ENCODE measurements around the gene AKT2.
"Not testable (repeated sequence)": the region's sequence is repeated elsewhere in the genome, so short reads cannot be mapped to it uniquely, and the experiment has no call there.

The AKT2 gene

DNA sequence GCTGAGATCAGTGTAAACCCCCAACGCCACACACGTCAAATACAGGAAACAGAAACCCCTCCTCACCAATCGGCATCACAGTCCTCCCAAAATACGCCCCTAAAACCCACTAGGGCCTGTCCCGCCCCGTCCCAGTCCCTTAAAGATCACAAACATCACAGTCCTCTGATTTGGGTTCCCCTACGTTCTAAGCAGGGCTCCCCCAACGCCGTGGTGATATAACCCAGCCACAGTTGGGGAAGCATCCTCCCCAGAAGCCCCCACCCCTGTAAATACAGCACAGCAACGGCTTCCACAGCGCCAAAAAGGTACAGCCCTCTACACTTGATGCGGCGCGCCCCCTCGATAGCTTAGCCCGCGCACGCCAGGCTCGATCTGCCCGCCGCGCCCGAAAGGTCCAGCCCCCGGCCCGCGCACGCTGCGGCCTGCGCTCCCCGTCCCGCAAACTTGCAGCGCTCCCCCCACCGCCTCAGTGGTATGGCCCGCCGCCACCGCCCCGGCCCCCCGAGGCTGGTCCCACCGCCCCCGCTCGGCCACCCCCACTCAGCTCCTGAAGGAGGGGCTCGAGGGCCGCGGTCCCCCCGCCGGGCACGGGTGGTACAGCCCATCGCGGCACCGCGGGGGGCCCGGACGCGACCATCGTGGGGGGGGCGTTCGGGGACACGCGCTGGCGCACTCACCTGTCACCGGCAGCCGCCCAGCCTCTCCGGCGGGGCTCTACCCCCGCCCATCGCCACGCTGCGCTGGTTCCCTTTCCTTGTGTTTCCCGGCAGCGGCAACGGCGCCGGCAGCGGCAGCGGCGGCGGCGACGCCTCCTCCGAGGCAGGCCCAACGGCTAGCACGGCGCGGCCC, at the start of gene AKT2:
Gene AKT2, minus strand, starts transcription at position 845 of the 852 bp plus-strand sequence. CDS start 20,078 bp downstream, outside the sequence.
- DNase-seq (ENCODE audit: low read depth in 2 of 2) = peak; percentile 43 to 49

DNA sequence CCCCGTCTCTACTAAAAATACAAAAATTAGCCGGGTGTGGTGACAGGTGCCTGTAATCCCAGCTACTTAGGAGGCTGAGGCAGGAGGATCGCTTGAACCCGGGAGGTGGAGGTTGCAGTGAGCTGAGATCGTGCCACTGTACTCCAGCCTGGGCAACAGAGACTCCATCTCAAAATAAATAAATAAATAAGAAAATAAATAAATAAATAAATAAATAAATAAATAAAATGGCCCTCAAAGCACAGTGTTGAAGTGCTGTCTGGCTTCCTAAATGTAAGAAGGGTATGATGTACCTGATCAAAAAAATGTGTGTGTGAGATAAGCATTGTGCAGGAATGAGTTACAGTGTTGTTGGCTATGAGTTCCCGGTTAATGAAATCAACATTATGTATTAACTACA, 47.9 kb upstream of the AKT2 start:
- not testable (repeated sequence) for DNase-seq (ENCODE audit: low read depth in 2 of 2)

DNA sequence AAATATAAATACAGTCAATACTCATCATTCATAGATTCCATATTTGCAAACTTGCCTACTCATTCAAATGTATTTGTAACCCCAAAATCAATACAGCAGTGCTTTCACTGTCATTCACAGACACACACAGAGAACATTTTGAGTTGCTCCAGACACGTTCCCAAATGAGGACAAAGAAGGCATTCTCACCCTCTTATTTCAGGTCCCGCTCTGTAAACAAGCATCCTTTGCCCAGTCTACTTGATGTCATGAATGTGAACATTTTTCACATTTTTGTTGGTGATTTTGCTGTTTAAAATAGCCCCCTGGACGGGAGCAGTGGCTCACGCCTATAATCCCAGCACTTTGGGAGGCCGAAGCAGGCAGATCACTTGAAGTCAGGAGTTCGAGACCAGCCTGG, 47.5 kb upstream of the AKT2 start:
- DNase-seq (ENCODE audit: low read depth in 2 of 2) = no peak

DNA sequence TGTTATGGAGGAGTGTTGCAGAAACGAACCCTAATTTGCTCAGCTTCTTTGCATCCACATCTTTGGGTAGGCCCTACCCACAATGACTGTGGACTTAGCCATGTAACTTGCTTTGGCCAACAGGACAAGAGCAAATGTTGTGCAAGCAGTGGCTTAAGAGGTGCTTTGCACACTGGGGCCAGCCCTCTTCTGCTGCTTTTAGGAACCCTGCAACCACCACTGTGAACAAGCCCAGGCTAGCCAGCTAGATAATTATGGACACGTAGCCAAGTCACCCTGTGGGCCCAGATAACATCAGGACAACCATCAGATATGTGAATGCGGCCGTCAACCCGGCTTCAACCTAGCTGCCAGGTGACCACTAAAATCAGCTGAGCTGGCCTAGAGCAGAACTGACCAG, 45.9 kb upstream of the AKT2 start:
- no peak for DNase-seq (ENCODE audit: low read depth in 2 of 2)

DNA sequence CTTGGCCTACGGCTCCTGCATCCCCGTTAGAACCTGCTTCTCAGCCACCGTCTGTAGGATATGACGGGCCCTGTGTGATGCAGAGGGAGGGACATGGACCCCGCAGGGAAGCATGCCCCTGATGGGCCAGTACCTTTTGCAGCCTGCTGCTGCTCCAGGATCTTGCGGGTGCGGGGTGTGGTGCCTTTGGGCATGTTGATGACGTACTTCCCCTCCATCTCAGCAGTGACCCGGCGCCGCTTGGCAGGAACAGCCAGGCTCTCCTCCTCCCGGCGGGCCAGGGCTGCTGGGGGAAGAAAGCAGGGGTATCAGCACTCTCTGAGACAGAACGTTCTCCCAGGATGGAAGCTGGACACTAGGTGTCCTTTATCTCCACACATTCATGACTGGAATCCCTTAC, 41.1 kb upstream of the AKT2 start:
- DNase-seq (ENCODE audit: low read depth in 2 of 2) = no peak

DNA sequence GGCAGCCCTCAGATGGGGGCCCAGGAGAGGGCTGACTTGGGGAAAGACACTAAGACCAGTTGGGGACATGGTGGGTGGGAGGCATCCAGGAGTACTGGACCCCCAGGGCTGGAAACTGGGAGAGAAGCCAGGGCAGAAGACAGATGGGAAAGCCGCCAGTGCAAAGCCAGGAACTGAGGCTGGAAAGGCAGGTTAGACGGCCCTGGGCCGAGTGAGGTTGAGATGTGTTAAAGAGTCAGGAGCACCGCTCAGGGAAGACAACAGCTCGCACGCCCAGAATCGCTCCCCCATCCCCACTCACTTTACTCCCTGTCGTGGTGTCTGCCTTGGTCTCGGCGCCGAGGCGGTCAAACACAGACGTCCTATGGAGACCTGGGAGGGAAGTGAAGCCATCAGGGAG, 38.6 kb upstream of the AKT2 start:
- DNase-seq (ENCODE audit: low read depth in 2 of 2) = no peak

DNA sequence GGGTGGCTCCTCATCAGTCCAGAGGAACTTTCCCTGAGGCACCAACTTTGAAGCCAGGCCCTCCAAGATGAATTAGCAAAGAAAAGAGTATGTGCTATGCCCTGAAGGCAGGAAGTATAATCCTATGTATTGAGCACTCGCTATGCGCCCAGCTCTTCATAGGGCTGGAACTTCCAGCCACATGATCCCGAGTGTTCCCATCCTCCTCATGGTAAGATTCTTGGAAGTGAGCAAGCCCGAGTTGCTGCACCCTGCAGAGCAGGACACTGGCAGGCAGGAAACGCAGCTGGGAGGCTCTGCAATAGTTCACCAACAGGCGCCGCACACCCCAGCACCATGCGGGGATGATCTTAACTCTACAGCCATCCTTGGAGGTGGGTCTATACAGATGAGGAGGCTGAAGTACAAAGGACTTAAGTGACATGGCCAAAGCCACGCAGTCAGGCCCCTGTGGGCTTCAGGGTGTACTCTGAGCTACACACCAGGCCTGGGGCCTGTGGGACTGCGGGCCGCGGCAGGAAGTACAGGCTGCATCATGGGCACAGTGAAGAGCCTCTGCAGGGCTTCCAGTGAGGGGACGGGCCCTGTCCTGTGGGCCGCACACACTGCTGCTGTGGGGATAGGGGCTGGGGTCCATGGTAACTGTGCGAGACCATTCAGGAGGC, 37.9 kb upstream of the AKT2 start:
- DNase-seq (ENCODE audit: low read depth in 2 of 2) = no peak

DNA sequence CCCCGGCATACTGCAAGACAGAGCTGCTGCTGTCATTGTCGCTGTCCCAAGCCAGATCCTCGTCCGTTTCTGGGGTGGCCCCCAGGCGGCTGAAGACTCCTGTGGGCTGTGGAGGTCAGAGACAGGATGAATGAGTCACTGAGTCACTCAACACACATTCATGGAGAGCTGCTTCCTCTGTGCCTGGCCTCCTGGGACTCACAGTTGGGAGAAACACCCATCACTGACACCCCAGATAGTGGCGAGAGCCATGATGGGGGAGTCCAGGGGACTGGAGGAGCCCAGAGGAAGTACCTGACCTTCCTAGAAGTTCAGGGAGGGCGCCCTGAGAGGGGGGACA, 37.1 kb upstream of the AKT2 start:
- DNase-seq (ENCODE audit: low read depth in 2 of 2) = no peak

DNA sequence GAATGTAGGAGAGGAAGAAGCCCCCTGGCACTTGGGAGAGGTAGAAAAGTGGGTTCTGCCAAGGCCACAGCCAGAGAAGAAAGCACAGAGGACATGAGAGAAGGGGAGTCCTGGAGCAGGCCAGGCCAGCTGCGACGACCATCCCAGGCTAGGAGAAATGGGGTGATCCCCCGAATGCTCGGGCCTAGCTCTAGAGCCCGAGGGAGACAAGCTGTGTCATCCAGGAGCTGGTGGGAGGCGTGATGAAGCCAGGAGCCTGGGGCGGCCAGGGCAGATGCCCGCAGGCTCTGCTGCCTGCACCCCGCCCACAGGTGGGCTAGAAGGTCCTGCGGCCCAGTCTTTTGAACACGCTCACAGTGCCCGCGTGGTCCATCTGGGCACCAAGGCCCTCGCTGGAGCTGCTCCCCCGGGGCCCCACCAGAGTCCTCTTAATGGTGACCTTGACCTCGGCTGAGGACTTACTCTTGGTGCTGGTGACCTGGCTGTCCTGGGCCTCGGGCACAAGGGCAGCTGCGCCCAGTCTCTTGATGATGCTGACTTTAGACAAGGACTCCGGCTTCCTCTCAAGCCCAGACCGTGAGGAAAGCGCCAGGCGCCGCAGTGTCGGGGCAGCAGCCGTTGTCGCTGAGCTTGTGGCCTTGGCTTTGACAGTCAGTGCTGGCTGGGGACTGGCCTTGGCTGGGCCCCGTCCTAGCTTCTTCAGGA, 36.6 kb upstream of the AKT2 start:
- DNase-seq (ENCODE audit: low read depth in 2 of 2) = no peak

DNA sequence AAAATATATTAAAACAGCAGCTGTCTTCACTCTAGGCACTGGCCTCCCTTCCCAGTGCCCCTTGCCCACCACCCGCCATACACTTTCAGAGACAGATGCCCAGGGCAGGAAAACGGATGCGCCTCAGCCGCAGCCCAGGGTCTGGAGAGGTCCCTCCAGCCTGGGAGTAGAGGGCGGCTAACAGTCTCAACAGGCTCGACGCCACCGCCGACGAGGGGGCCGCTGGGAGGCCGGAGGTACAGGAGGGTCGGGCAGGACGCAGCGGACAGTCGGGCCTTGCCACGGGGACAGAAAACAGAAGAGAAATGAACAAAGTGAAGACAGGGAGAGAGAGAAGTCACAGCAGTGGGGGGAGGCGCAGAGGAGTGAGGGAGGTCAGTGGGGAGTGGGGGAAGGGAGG, 35.9 kb upstream of the AKT2 start:
- no peak for DNase-seq (ENCODE audit: low read depth in 2 of 2)

DNA sequence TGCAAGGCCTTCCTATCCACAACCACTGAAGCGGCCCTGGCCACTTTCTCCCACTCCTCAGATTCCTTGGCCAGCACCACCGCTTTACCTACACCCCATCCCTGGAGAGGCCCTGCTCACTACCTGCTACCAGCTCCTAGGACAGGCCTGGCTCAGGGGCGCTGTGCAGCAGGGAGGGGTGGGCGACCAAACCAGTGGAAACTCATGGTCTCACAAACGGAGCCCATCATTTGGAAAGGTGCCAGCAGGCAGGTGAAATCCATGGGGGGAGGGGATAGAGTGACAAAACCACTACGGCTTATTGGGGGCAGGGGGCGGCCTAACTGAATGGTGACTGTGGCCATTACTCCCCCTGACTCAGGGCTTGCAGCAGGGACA, 35.4 kb upstream of the AKT2 start:
- no peak for DNase-seq (ENCODE audit: low read depth in 2 of 2)

DNA sequence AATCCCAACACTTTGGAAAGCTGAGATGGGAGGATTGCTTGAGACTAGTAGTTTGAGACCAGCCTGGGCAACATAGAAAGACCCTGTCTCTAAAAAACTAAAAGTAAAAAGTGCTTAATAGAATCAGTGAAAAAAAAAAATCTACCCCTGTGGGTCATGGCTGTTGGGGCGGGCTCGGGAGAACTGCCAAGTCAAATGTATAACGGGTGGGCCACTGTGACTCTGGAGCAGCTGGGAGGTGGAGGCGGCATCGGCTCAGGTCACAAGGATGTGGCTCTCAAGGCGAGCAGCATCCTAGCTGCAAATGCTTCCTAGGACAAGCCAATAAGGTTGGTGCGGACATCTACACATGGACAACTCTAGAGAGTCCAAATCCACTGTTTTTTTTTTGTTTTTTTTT, 32.2 kb upstream of the AKT2 start:
- DNase-seq (ENCODE audit: low read depth in 2 of 2) = no peak

DNA sequence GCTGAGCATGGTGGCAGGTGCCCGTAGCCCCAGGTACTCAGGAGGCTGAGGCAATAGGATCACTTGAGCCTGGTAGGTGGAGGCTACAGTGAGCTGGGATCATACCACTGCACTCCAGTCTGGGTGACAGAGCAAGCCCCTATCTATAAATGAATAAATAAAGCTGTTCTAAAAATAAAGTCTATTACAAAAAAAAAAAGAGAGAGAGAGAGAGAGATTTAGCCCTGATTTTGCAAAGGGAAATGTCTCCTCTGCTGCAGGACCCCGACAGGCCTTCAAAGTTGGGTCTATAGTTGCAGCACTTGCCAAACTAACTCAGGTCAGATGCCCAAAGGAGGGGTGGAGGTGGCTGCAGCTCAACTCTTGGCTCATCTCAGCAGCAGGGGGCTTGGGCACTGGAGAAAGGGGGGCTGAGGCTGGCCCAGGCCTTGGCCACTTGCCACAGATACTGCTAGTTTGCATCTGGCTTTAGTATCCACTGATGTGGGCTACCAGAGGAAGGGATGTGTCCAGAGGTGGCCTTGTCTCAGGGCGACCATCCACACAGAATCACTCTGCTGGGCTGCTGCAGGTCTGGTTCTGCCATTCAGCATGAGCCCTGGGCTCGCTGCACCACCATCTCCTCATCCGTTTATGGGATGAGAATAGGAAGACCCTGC, 30.8 kb upstream of the AKT2 start:
- DNase-seq (ENCODE audit: low read depth in 2 of 2) = no peak

DNA sequence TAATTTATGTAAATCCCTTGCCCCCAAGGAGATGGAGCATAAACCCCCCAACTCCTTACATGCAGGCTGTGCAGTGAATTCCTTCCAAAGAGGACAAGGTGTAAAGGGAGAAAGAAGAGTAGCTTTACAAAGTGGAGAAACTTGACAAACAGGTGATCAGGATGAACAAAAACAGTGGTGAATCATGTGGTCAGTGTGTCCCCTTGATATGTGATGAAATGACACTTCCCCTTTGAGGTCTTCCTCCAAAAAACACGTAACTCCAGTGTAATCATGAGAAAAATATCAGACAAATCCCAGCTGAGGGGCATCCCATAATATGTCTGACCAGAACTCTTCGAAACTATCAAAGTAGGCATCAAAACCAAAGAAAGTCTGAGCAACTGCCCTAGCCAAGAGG, 29.5 kb upstream of the AKT2 start:
- no peak for DNase-seq (ENCODE audit: low read depth in 2 of 2)

DNA sequence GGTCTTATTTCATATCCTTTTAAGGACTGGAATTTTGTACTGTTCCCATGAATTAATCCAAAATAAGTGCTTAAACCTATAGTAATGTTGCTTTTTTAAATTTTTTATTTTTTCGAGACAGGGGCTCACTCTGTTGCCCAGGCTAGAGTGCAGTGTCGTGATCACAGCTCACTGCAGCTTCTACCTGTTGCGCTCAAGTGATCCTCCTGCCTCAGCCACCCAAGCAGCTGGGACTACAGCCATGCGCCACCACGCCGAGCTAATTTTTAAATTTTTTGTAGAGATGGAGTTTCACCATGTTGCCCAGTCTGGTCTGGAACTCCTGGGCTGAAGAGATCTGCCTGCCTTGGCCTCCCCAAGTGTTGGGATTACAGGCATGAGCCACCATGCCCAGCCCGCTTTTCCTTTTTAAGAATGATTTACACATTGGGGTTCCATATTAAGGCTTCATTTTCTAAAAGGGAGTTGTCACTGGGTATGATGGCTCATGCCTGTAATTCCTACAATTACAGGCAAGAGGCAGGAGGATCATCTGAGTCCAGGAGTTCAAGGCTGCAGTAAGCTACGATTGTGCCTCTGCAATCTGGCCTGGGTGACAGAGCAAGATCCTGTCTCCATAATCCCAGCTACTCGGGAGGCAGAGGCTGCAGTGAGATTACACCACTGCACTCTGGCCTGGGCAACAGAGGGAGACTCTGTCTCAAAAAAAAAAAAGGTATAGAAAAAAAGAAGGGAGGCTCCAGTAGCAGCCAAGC, 28.3 kb upstream of the AKT2 start:
- DNase-seq (ENCODE audit: low read depth in 2 of 2) = no peak

DNA sequence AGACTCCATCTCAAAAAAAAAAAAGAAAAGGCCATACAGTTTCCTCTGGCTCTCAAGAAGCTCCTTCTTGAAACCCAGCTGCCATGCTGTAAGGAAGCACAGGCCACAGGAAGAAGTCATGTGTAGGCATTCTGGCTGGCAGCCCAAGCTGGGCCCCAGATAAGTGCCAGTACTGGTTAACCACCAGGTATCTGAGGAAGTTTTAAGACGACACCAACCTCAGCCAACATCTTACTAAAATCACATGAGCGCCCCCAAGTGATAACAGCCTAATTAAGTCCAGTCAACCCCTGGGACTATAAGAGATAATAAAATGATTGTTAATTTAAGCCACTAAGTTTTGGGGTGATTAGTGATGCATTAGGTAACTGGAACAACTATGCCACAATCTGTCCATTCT, 27.4 kb upstream of the AKT2 start:
- no peak for DNase-seq (ENCODE audit: low read depth in 2 of 2)

DNA sequence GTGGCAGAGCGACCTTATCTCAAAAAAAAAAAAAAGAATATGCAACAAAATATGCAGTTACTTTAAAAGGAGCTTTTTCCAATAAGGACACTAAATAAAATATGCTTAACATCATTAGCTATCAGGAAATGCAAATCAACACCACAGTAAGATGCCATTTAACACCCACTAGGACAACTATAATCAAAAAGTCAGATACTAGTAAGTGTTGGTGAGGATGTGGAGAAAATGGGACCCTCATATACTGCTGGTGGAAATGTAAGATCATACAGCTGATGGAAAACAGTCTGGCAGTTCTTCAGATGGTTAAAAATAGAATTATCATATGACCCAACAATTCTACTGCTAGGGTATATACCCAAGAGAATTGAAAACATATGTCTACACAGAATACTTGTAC, 24.5 kb upstream of the AKT2 start:
- no peak for DNase-seq (ENCODE audit: low read depth in 2 of 2)

DNA sequence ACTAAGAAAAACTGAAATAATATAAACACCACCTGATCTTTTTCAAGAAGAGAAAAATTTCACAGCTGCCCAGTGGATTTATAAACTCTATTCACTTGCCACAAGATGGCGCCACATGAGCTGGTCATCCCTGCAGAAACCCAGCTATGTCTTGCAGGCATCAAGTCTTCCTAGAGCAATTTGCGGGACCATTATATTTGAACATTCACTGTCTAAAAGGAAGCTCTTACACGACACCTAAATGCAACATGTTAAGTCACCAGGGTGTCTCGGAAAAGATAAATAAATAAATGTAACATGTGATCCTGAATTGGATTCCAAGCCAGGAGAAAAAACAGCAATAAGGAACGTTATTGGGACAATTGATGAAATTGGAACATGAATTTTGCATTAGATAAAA, 20.3 kb upstream of the AKT2 start:
- peak; percentile 41 to 54 for DNase-seq (ENCODE audit: low read depth in 2 of 2)

DNA sequence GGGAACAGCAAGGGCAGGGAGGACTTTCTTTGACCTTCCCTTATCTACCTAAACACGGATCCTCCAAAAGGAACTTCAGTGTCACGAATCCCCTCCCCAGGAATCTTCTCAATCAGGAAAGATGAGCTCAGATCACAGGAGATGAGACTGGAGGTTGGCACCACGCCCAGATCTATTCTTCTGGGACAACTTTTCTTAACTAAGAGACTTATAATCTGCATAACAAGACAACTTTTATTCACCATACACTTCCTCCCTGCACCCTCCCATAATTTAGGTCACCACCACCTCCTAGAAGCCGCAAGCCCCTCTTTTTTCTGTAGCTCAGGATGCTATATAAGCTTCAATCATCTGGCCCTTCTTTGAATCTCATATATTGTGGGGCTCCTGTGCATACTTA, 19.2 kb upstream of the AKT2 start:
- DNase-seq (ENCODE audit: low read depth in 2 of 2) = no peak

DNA sequence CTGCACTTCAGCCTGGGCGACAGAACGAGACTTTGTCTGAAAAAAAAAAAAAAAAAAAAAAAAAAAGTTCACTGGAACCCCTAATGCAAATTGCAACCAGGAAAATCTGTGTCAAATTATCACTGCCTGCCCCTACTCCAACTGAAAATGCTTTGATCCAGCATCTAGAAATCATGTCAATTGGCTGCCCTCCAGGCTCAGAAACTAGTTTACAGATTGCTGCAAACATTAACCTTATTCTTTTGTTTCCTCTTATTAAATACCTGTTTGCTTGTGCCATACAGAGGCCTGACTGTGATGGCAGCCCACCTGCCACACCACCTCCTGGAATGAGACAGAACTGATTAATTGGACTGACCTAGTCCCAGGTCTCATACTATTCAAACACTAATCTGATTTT, 18.6 kb upstream of the AKT2 start:
- no peak for DNase-seq (ENCODE audit: low read depth in 2 of 2)

DNA sequence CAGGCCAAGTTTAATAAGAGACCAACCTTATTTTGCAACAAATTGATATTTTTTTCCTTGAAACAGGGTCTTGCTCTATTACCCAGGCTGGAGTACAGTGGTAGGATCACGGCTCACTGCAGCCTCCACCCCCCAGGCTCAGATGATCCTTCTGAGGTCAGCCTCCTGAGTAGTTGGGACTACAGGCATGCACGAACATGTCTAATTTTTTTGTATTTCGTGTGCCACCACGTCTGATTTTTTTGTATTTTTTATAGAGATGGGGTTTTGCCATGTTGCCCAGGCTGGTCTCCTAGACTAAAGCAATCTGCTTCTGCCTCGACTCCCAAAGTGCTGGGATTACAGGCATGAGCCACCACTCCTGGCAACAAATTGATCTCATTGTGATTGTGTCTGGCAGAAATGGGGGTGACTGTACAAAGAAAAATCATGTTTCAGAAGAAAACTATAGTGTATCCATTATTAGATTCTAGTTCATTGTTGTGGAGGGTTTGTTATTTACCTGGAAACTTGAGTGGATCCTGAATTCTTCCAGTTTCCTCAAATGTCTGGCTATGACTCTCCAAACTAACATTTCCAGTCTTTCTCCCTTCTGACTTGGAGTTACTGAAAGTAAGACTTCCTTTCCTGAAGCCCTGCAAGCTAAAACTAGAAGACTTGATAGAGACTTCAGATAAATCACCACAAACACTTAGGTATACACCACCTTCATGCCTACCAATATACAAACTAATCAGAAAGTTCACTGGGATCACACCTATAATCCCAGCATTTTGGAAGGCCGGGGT, 17.3 kb upstream of the AKT2 start:
- no peak for DNase-seq (ENCODE audit: low read depth in 2 of 2)
